Measurements from ENCODE around the gene GRK5.

The GRK5 gene

DNA sequence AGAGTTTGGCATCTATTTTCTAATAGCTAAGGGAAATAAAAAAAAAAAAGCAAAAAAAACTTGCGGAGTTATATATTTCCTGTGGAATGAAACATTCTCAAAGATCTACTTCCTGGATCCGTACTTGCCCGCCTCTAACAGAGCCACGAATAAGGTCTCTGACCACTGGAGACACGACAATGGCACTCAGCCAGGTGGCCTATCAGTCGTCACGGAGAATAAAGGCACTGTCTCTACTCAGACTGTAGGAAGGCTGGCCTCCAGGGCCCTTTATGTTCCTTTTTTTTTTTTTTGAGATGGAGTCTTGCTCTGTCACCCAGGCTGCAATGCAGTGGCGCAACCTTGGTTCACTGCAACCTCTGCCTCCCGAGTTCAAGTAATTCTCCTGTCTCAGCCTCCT is 276.5 kb downstream of the GRK5 start:
- DNase-seq (ENCODE audit: low spot score) = no peak

DNA sequence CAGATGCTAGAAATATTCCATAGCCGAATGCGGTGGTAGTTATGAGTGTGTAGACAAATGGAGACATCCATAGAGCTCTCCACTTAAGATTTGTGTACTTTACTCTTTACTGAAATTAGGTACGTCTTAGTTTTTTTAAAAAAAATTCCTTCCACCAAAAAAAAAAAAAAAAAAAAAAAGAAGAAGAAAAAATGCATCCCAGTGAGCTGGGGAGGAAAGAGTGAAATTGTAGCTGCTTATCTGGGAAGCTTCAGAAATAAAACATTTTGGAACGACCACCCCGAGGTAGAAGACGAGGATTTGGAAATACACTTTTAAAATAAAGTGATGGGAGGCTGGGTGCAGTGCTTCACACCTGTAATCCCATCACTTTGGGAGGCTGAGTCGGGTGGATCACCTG is 281.3 kb downstream of the GRK5 start:
- no peak for DNase-seq (ENCODE audit: low spot score)

DNA sequence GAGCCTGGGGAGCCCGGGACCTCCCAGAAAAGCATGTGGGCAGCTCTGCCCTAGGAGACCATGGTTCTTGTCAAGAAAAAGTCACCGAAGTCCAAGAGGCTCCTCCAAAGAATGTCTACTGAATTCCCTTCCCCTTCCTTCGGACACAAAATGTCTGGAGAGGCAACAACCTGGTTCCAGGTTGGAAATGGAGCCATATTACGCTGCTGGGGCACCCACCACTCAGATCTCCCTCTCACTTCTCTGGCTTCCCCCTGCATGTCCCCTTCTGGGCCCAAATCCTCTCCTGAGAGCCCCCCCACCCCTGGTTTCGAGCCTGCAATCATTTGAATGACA is 282.6 kb downstream of the GRK5 start:
- DNase-seq (ENCODE audit: low spot score) = no peak

DNA sequence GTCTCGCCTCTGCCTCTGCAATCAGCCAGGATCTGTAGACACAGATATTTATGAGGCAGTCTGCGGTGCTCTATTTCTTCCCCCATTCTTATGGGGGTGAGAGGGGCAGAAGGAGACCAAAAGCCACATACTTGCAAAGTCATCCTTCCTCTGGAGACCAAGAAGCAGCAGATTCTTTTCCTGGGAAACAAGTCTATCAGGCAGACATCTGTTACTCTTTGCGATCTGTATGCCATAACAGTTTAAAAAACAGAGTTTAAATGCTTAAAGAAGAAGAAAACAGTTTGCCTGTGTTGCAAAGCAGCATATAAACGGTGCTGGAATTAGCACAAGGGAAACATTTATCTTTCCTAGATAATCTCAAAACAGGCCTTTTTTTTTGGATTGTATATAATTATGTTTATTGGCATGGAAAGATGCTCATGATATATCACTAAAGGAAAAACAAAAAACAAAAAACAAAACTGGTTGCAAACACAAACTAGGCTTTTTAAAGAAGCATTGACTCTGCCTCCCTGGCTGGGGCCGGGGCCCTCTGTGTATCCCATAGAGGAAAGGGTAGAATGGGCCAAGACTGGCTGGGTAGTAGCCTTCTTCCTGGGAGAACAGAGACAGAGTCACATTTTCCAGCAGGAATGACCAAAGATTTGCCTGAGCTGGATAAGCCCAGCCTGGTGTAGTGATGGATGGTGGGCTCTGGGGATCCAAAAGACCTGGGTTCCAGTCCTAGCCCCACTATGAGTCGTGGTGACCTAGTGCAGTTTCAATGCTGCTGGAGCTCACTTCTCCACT is 284.8 kb downstream of the GRK5 start:
- no peak for DNase-seq (ENCODE audit: low spot score)

DNA sequence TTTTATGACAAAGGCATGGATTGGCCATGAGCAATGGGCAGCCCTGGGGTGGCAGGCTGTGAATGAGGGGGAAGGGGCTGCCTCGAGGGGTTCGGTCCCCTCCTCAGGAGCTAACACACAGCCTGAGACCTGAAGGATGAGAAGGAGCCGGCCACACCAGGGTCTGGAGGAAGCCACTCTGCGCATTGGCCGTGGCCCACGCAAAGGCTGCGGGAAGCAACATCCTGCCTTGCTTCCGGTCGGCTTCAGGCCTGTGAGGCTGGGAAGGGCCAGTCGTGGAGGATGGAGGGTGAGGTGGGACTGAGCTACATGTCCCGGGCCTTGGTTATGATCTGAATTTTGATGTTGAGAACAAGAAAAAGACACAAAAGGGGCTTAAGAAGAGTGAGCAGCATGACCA is 285.8 kb downstream of the GRK5 start:
- DNase-seq (ENCODE audit: low spot score) = no peak

DNA sequence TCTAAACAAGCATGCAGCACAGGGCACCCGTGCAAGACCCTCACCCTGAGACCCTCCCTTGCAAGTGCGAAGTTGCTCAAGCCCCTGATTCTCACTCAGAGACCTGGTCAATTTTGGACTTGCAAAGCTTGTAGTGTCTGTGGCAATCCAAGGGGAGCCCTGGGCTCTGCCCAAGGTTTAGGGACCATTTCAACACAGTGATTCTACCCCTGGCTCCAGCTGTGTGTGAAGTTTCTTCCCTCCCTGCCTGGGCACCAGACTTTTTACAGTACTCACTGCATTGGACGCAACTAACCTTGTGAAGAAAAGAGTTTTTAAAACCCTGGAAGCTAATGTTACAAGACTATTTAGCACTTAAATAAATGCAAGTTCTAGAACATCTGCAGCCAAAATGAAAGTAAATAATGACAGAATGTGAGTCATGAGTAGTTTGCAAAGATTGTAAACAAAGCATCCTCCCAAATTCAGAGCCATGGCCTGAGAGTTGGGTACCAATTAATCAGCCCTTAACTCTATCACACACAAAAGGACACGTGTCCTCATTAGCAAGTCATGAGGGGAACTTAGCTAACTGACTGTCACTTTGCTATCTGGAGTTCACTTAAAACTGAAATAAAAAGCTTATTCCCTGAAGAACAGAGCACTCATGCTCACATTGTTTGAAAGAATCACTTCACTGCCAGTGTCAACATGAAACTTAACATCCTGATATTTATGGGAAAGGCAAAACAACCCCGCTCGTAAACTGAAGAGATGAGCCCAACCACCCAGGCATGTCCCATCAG is 287.1 kb downstream of the GRK5 start:
- no peak for DNase-seq (ENCODE audit: low spot score)

DNA sequence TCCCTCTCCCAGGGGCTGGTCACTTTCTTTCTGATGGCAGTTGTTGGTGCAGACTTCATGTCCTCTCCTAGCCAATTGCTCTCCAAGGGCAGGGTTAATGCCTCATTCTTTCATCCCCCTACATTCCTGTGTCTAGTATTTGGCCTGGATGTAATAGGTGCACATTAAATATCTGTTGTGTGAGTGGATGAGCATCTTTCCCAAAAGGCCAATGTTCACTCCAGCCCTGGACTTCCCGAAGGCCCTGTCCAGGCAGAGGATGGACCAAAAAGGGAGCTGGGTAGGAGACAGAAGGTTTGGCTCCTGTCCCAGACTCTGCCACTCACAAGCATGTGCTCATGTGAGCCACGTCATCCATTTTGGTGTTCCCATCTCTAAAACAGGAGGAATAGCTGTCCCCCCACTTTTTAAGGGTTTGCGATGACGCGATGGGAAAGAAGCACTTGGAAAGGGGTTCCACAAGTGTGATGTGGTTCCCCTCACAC is 287.7 kb downstream of the GRK5 start:
- no peak for DNase-seq (ENCODE audit: low spot score)

DNA sequence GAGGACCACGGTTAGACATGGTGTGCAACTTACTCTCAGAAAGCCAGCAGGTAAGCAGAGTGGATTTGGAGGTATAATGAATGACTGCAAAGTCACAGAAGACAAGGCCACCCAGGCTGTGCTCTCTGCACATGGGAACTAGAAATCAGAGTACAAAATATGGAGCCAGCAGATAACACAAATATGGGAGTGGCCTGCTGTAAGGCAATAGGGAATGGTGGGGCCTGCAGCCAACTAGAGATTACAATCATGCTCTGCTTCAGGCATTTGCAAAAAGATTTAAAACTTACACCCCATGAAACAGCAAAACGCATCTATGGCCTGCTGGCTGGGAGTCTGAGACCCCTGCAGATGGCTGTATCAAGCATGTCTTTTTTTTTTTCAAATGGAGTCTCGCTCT is 288.2 kb downstream of the GRK5 start:
- no peak for DNase-seq (ENCODE audit: low spot score)

DNA sequence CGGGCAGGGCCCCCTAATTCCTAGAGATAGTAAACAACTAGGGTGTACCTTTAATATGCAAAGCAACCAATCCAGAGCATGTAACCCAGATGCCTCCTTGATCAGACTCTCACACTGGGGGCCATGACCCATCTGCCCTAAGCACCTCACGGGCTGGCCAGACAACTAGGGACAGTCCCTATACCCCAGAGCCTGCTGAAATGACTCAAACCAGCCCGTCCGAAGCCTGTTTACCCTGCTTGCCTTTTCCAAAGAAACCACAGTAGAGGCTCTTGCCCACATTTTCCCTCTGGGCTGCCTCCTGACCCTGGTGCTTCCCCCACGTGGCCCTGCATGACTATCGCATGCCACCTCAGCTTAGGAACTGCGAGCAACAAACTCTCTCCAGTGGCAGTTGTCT is 288.9 kb downstream of the GRK5 start:
- DNase-seq (ENCODE audit: low spot score) = no peak

DNA sequence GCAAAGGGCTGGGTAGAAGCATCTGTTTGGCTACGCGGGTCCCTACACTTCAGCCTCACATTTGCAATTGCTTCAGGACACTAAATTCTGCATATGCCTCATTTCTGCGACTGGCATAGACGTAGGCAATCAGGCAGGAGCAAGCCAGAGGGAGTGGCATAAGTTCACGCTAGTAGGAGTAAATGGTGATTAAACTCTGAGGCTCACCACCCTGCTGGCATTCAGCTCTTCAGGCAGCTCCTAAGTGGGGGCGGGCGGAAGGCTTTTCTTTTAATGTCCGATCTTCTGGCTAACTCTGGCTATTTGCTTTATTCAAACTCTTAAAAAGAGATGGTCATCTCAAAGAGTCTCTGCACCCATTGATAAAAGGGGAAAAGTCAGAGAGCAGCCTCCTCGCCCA is 289.9 kb downstream of the GRK5 start:
- no peak for DNase-seq (ENCODE audit: low spot score)

DNA sequence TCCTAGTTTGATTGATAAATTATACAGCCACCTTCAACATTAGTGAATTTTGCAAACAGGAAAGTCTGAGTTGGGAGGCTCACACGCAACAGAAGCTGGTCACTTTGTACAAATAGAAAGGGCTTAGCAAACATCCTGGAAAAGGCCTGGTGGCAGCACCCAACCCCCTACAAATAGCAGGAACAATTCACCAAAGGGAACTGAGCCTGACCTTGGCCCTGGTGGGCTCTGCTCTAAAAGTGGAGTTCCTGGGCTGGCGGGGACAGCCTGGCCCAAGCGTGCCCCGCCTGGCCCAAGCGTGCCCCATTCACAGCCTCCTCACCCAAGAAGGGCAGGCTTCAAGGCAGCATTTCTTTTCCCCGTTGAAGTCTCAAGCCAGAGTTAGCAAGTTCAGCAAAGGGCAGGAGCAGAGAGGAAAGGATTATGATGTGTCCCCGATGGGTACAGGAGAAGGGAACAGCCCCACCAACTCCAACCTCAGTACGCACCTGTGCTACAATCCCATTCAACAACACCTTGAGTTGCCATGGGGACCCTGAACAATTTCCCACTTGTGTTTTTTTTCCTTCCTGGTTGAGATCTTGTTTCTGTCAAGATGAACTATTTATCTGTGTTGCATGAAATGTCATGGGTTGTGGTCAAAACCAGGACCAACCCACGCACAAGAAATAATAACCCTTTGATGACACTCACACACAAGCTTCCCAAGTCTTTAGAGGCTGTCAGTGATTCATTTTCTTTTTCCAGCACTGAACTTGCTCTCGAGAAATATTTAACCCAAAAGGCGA is 291.7 kb downstream of the GRK5 start:
- no peak for DNase-seq (ENCODE audit: low spot score)

DNA sequence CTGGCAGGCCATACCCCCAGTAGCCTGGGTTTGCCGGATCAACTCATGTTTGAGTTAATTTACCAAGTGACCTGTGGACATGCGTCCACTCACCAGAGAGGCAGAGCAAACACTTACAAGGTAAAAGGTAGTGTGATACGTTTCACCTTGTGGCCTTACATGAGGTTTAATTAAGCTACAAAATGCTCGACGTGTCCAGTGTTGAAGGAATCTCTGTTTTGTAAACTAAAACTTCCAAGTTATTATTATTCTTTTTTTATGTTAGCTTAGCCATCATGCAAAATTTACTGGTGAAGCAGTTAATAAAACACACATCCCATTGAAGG is 292.3 kb downstream of the GRK5 start:
- DNase-seq (ENCODE audit: low spot score) = no peak

DNA sequence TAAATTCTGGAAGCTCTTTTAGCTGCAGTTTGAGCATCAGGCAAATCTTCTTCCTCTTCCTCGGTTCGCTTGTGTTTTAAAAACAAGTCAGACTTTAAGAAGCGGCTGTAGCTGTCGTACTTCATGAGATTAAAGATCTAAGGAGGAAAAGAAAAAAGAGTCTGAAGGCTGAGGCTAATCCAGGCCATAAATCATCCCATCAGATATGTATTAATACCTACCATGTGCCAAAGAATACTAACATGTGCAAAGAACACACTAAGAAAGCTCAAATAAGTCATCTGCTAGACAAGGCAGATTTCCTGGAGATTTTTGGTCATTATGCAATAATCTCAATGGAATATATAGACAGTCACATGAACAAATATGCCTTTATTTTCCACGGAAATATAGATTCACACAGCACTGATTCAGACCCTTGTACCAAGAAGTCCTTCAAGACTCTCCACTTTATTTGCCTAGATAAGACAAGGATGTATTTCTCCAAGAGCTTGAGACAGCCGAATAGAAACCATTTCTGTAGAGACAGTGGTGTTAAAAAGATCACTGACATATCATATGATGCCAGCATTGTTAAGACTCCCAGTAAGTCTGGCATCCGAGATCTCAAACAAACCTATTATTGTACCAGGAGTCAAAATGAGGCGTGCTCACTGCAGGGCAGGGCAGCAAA is 292.9 kb downstream of the GRK5 start:
- DNase-seq (ENCODE audit: low spot score) = no peak

DNA sequence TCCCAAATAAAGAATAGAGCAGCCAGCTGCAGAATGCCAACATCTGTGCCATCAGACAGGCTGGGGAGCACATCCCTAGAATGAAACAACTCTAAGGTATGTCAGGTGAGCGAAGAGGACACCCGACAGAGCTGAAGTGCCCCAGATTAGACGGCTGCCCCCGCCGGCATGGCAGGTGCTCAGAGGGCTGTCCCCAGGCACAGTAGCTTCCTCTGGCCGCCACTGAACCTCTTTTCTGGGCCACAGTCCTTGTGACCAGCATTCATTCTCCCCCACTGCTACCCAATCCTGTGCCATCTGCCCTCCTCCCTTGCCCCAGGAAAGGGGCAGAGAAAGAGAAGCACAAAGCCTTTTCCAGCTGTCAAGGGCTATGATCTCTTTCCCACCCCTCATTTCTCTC is 293.4 kb downstream of the GRK5 start:
- no peak for DNase-seq (ENCODE audit: low spot score)

DNA sequence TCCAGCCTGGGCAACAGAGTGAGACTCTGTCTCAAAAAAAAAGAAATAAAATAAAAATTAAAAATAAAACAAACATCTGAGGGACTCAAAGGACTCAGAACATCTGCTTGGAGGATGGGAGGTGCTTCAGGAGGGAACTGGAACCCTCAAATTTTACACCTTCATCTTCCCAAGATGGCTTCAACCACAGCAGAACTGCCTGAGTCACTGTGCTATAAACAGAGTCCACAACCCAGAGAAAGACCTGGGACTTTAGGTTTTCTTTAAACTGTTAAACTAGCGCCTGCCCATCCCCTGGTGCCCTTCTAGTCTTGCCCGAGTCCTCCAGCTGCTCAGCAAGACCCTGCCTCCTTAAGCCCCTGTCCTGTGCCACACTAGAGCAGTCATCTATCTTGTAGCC is 294.3 kb downstream of the GRK5 start:
- DNase-seq (ENCODE audit: low spot score) = no peak

DNA sequence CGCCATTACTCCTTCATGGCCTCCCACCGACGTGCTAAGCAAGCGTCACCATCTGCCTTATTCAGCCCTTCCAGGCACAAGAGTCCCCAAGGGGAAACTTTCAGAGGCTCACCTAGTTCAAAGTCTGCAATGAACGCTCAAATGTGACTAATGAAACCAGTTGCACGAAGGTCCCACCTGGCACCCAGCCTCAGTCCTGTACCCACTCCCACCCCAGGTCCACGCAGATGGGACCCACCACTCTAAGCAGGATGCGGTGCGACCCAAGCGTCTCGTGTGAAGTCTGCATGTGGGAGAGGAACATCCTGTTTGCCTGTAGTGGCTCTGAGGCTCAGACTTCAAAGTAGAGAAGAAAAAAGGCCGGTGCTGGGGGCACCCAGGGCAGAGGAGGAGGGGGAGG is 294.8 kb downstream of the GRK5 start:
- no peak for DNase-seq (ENCODE audit: low spot score)

DNA sequence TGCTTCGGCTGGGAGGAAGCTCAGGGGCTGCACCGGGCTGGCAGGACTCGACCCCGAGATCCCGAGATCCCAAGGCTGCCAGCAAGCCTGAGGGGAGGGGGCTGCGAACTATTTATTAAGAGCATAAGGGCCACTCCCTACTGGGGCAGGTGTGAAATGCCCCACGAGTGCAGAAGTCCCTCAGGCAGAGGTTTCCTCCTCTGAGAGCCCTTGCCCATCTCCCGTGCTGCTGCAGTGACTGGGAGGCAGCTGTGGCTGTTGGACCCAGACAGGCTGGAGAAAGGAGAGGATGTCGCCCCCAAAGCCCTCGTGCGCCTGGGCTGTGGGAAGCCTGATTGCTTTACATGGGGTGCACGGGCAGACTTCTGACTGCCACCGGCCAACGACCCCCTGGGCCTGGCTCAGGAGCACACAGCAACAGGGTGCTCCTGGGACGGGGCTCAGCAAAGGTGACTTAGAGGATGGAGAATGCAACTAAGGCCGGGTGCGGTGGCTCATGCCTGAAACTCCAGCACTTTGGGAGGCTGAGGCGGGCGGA is 295.3 kb downstream of the GRK5 start:
- no peak for DNase-seq (ENCODE audit: low spot score)

DNA sequence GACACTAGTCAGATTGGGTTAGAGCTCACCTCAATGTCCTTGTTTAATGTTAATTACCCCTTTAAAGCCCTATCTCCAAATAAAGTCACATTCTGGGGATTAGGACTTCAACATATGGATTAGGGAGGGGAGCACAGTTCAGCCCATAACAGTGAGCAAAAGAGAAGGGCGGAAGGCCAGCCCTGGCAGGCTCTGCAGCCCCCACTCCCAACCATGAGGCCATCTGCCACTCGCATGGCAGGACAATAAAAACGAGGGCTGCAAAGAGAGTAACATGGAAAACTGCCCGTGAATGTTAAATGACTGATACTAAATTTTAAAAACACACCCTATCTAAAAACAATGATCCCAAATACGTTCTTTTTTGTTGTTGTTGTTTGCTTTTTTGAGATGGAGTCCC is 296.4 kb downstream of the GRK5 start:
- DNase-seq (ENCODE audit: low spot score) = no peak

DNA sequence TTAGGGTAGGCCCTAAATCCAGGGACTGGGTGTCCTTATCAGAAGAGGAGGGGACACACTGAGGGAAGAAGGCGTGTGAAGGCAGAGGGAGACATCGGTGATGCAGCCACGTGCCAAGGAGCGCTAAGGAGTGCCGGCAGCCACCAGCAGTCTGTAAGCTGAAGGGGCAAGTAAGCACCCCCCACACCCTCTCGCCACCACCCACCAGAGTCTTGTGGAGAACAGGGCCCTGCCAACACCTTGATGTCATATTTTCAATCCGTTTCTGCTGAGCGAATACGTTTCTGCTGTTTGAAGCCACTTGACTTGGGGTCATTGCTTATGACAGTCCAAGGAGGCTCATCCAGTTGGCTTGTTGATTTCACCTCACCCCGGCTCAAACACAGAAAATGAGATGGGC is 297.3 kb downstream of the GRK5 start:
- no peak for DNase-seq (ENCODE audit: low spot score)

DNA sequence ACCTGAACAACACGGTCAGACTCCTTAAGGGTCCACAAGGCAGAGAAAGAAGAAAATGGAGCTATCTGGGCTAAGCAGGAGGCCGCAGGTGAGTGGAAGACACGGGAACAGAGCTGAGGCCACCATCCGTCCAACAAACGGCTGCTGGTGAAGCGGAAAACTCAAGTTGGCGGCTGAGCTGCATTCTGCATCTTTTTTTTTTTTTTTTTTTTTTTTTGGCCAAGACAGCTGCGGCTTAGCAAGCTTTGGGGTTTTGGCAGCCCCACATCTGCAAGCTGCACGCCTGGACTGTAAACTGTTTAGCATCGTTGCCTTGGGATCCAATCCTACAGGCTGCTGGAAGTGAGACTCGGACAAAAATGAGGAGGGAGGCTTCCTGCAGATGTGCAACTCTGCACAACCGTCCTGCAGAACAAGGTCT is 297.8 kb downstream of the GRK5 start:
- DNase-seq (ENCODE audit: low spot score) = no peak
